Osteocyte (in vitro differentiated cells): ENCODE results near the gene RGL3. TPM values are rescaled to one million over a fixed set of nuclear protein-coding genes. Genes with fewer than 3 reads are reported as not detected.

ENCODE experiments used
- DNase-seq: peaks from one replicate; pipeline ENCODE4 v3.0.0; 2021; ENCODE audit warnings: mixed read lengths; ENCODE audit not compliant: unreplicated experiment; ENCODE audit errors: extremely low spot score
- H3K27ac Mint-ChIP-seq: one replicate; pipeline ENCODE4 v1.8.0; 2021; ENCODE audit warnings: mild to moderate bottlenecking, mixed read lengths; ENCODE audit not compliant: unreplicated experiment
- H3K27me3 Mint-ChIP-seq: one replicate; pipeline ENCODE4 v1.8.0; 2021; ENCODE audit warnings: mixed read lengths; ENCODE audit not compliant: unreplicated experiment
- H3K36me3 Mint-ChIP-seq: one replicate; pipeline ENCODE4 v1.8.0; 2021; ENCODE audit warnings: mixed read lengths; ENCODE audit not compliant: unreplicated experiment
- H3K4me1 Mint-ChIP-seq: one replicate; pipeline ENCODE4 v1.8.0; 2021; ENCODE audit warnings: mixed read lengths; ENCODE audit not compliant: unreplicated experiment
- H3K4me3 Mint-ChIP-seq: one replicate; pipeline ENCODE4 v1.8.0; 2021; ENCODE audit warnings: mild to moderate bottlenecking, moderate library complexity, mixed read lengths; ENCODE audit not compliant: unreplicated experiment
- H3K9me3 Mint-ChIP-seq: one replicate; pipeline ENCODE4 v1.8.0; 2021; ENCODE audit warnings: mixed read lengths; ENCODE audit not compliant: unreplicated experiment
- CTCF ChIP-seq: fragments of 200-600 bp; sonication (generic); IDR thresholded peaks from 2 replicates; pipeline ENCODE4 v1.5.0; 2021; ENCODE audit warnings: antibody characterized with exemption, mild to moderate bottlenecking, moderate library complexity
- total RNA-seq: library from RNA; stranded (reverse); gene quantifications from 2 replicates; pipeline ENCODE4 v1.2.1, GENCODE V29; 2021

RGL3 gene
- total RNA-seq, 1 donor from 2014 or later, result 1.9 TPM

- TF ChIP-seq CTCF, result no peak
- H3K4me1 Mint-ChIP-seq, result peaks cover 21% of the 10 kb centered on the region
- no peaks in the 10 kb centered on the region for H3K9me3 Mint-ChIP-seq
- H3K27me3 Mint-ChIP-seq, result no peaks in the 10 kb centered on the region
- no peaks in the 10 kb centered on the region for H3K36me3 Mint-ChIP-seq
- peak; percentile 99 for DNase-seq
- H3K27ac Mint-ChIP-seq, result no peak within 1 kb of the TSS
- H3K4me3 Mint-ChIP-seq, result no peak within 1 kb of the TSS
Measured at GRCh38 chr19:11374433-11375142, 44.5 kb downstream of the RGL3 start, which contains the start of gene SWSAP1. TSS of gene SWSAP1 (plus strand) at chr19:11374666. CDS start at chr19:11374681, 15 bp downstream.

- no peak for TF ChIP-seq CTCF
- DNase-seq, result no peak
- no peaks in the 10 kb centered on the region for H3K27me3 Mint-ChIP-seq
- H3K27ac Mint-ChIP-seq, result no peak overlapping the region
- no peaks in the 10 kb centered on the region for H3K36me3 Mint-ChIP-seq
- peaks cover 21% of the 10 kb centered on the region for H3K4me1 Mint-ChIP-seq
- H3K9me3 Mint-ChIP-seq, result no peaks in the 10 kb centered on the region
- H3K4me3 Mint-ChIP-seq, result no peak overlapping the region
Measured at GRCh38 chr19:11373885-11374432, 45.2 kb downstream of the RGL3 start.

GRCh38 chr19:11373166-11373884 is 45.8 kb downstream of the RGL3 start:
- H3K9me3 Mint-ChIP-seq, result no peaks in the 10 kb centered on the region
- DNase-seq, result no peak
- H3K27ac Mint-ChIP-seq, result no peak overlapping the region
- no peak for TF ChIP-seq CTCF
- peak overlapping the region; percentile 16 for H3K4me3 Mint-ChIP-seq
- peaks cover 16% of the 10 kb centered on the region for H3K4me1 Mint-ChIP-seq
- H3K27me3 Mint-ChIP-seq, result no peaks in the 10 kb centered on the region
- no peaks in the 10 kb centered on the region for H3K36me3 Mint-ChIP-seq

GRCh38 chr19:11370744-11371143 is 48.4 kb downstream of the RGL3 start:
- peaks cover 3% of the 10 kb centered on the region for H3K4me1 Mint-ChIP-seq
- DNase-seq, result no peak
- H3K27me3 Mint-ChIP-seq, result no peaks in the 10 kb centered on the region
- peaks cover 1% of the 10 kb centered on the region for H3K36me3 Mint-ChIP-seq
- TF ChIP-seq CTCF, result no peak
- H3K27ac Mint-ChIP-seq, result no peak overlapping the region
- H3K4me3 Mint-ChIP-seq, result no peak overlapping the region
- no peaks in the 10 kb centered on the region for H3K9me3 Mint-ChIP-seq

GRCh38 chr19:11367528-11367927 is 51.6 kb downstream of the RGL3 start:
- no peaks in the 10 kb centered on the region for H3K4me1 Mint-ChIP-seq
- H3K36me3 Mint-ChIP-seq, result peaks cover 13% of the 10 kb centered on the region
- no peak for TF ChIP-seq CTCF
- H3K27me3 Mint-ChIP-seq, result no peaks in the 10 kb centered on the region
- no peak overlapping the region for H3K4me3 Mint-ChIP-seq
- H3K9me3 Mint-ChIP-seq, result no peaks in the 10 kb centered on the region
- no peak for DNase-seq
- no peak overlapping the region for H3K27ac Mint-ChIP-seq
